ENCODE measurements around the gene GTF2F2.
A peak's percentile ranks its signal among the peaks of the same experiment; 100 is the strongest.

GTF2F2 gene

DNA sequence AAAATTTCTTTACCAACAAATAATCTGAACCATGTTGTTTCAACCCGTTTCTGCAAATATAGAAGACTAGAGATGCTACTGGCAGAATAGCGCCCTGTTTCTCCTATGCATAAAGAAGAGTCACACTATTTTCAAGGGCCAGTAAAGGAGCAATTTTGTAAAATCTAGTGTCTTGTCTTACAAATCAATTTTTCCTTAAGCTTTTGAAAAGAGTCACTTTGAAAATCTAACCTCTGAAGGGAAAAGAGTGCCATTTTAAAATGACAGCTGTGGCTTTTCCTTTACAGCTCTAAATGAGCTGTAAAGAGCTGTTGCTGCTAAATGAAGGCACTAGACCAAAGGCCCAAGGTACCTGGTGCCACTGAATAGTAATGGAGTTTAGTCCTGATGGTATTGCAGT lies 16.9 kb upstream of the GTF2F2 start:
- no peaks in the 10 kb centered on the region for H3K27me3 ChIP-seq (ENCODE audit: low read depth, low read length)
- no peaks in the 10 kb centered on the region for H3K4me1 ChIP-seq (ENCODE audit: control insufficient read depth in 1 of 2, insufficient read depth in 2 of 2, low read length in 2 of 2)
- no peaks in the 10 kb centered on the region for H3K36me3 ChIP-seq (ENCODE audit: control insufficient read depth in 1 of 2, insufficient read depth in 2 of 2, low read length in 2 of 2)
- no peak overlapping the region for H3K27ac ChIP-seq (ENCODE audit: low read length)
- no peak overlapping the region for H3K4me3 ChIP-seq (ENCODE audit: low read depth in 1 of 2, low read length in 2 of 2)
- no peaks in the 10 kb centered on the region for H3K9me3 ChIP-seq (ENCODE audit: control insufficient read depth in 1 of 2, low read length in 2 of 2)

DNA sequence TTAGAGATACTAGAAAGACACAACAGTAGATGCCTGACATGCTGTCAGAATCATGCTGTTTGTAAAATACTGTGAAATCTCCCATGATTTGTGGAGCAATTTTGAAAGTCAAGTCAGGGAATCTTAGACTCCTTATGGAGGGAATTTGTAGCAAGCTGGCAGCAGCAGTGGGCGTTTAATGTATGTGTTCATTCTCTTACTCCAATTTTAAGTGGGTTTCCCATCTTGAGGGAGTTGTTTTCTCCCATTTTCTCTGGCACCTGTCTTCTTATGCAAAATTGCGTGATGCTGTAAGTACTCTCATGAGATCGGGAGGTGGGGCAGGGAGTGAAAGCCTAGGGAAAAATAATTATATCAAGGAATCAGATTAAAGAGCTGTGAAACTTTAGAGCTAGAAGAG lies 16.0 kb upstream of the GTF2F2 start:
- H3K27ac ChIP-seq (ENCODE audit: low read length), result no peak overlapping the region
- H3K27me3 ChIP-seq (ENCODE audit: low read depth, low read length), result no peaks in the 10 kb centered on the region
- H3K9me3 ChIP-seq (ENCODE audit: control insufficient read depth in 1 of 2, low read length in 2 of 2), result no peaks in the 10 kb centered on the region
- no peaks in the 10 kb centered on the region for H3K4me1 ChIP-seq (ENCODE audit: control insufficient read depth in 1 of 2, insufficient read depth in 2 of 2, low read length in 2 of 2)
- H3K36me3 ChIP-seq (ENCODE audit: control insufficient read depth in 1 of 2, insufficient read depth in 2 of 2, low read length in 2 of 2), result no peaks in the 10 kb centered on the region
- no peak overlapping the region for H3K4me3 ChIP-seq (ENCODE audit: low read depth in 1 of 2, low read length in 2 of 2)

DNA sequence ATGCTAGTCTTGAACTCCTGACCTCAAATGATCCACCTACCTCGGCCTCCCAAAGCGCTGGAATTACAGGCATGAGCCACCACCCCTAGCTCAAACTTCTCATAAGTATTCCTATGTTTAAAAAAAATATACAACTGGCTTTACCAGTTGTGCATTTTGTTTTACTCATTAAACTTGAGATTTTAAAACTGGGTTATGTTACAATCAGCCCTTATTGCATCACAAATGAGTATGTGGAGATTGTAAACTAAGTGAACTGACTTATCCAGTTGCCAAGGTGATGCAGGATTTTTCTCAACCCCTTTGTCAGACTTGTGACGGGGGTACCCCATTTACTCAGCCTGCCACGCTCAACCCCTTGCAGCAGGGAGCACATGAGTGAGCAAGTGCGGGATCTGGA lies 14.4 kb upstream of the GTF2F2 start:
- H3K4me3 ChIP-seq (ENCODE audit: low read depth in 1 of 2, low read length in 2 of 2), result no peak overlapping the region
- no peaks in the 10 kb centered on the region for H3K36me3 ChIP-seq (ENCODE audit: control insufficient read depth in 1 of 2, insufficient read depth in 2 of 2, low read length in 2 of 2)
- H3K9me3 ChIP-seq (ENCODE audit: control insufficient read depth in 1 of 2, low read length in 2 of 2), result no peaks in the 10 kb centered on the region
- no peak overlapping the region for H3K27ac ChIP-seq (ENCODE audit: low read length)
- no peaks in the 10 kb centered on the region for H3K4me1 ChIP-seq (ENCODE audit: control insufficient read depth in 1 of 2, insufficient read depth in 2 of 2, low read length in 2 of 2)
- no peaks in the 10 kb centered on the region for H3K27me3 ChIP-seq (ENCODE audit: low read depth, low read length)

DNA sequence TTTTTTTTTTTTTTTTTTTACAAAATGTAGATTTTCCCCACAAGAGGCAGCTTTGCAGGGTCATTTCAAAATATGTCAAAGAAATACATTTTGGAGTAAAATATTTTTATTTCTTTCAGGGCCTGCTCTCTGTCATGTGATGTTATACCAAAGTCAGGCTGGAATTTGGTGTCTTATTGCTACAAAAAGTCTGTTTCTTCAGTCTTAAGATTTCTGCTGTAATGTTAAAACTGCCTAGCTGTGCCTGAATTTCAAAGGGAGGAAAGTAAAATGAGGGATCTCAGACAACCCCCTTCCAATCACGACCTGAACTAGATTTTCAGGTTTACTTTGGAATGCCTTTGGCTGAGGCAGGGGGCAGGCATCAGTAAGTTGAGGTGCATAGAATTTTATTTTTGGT lies 12.8 kb upstream of the GTF2F2 start:
- H3K36me3 ChIP-seq (ENCODE audit: control insufficient read depth in 1 of 2, insufficient read depth in 2 of 2, low read length in 2 of 2), result no peaks in the 10 kb centered on the region
- no peaks in the 10 kb centered on the region for H3K4me1 ChIP-seq (ENCODE audit: control insufficient read depth in 1 of 2, insufficient read depth in 2 of 2, low read length in 2 of 2)
- no peaks in the 10 kb centered on the region for H3K27me3 ChIP-seq (ENCODE audit: low read depth, low read length)
- H3K4me3 ChIP-seq (ENCODE audit: low read depth in 1 of 2, low read length in 2 of 2), result no peak overlapping the region
- H3K27ac ChIP-seq (ENCODE audit: low read length), result no peak overlapping the region
- no peaks in the 10 kb centered on the region for H3K9me3 ChIP-seq (ENCODE audit: control insufficient read depth in 1 of 2, low read length in 2 of 2)

DNA sequence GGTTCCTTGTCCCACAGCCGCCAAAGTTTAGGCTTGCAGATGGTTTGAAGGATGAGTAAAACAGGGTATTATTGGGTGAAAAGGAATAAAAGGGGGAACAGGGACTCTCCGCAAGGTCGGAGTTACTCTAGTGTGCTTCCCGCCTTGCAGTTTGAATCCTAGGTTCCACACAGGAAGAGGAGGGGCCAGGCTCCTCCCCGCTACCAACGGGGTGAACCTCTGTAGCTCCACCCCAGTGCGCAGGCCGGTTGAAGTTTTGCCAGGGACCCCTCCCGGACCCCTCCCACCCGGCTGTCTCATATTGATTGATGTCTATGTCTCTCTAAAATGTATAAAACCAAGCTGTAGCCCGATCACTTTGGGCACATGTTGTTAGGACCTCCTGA lies 11.6 kb upstream of the GTF2F2 start:
- Histone ChIP-seq H3K4me3 (ENCODE audit: low read depth in 1 of 2, low read length in 2 of 2) (no peak overlapping the region), H3K9me3 (ENCODE audit: control insufficient read depth in 1 of 2, low read length in 2 of 2) (no peaks in the 10 kb centered on the region), H3K27ac (ENCODE audit: low read length) (no peak overlapping the region), H3K27me3 (ENCODE audit: low read depth, low read length) (no peaks in the 10 kb centered on the region), H3K36me3 (ENCODE audit: control insufficient read depth in 1 of 2, insufficient read depth in 2 of 2, low read length in 2 of 2) (no peaks in the 10 kb centered on the region), H3K4me1 (ENCODE audit: control insufficient read depth in 1 of 2, insufficient read depth in 2 of 2, low read length in 2 of 2) (no peaks in the 10 kb centered on the region)

DNA sequence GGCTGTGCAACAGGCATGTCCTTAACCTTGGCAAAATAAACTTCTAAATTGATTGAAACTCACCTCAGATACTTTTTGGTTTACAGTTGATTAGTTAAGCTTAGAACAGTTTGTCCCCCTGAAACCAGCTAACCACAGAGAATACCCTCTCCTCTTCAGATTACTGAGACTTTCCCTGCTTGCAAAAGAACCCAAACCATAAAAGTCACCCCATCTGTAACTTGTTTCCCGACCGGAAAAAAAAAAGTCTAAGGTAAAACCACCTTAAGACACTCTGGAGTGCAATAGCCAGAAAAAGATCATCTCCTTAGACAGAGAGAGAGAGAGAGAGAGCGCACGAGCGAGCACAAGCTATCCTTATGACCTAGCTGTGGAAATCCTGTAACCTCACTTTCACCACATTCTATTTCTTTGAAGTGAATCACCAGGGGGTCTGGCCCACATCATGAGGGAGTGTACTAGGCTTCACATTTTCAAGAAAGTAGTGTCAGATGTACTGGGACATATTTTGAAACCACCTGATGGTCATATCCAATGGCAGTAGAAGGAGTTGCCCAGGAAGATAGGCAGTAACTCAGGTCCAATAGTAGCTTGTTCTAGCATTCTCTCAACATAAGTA lies 11.1 kb upstream of the GTF2F2 start:
- Histone ChIP-seq H3K36me3 (ENCODE audit: control insufficient read depth in 1 of 2, insufficient read depth in 2 of 2, low read length in 2 of 2) (no peaks in the 10 kb centered on the region), H3K9me3 (ENCODE audit: control insufficient read depth in 1 of 2, low read length in 2 of 2) (no peaks in the 10 kb centered on the region), H3K4me1 (ENCODE audit: control insufficient read depth in 1 of 2, insufficient read depth in 2 of 2, low read length in 2 of 2) (no peaks in the 10 kb centered on the region), H3K27me3 (ENCODE audit: low read depth, low read length) (no peaks in the 10 kb centered on the region), H3K4me3 (ENCODE audit: low read depth in 1 of 2, low read length in 2 of 2) (no peak overlapping the region), H3K27ac (ENCODE audit: low read length) (no peak overlapping the region)

DNA sequence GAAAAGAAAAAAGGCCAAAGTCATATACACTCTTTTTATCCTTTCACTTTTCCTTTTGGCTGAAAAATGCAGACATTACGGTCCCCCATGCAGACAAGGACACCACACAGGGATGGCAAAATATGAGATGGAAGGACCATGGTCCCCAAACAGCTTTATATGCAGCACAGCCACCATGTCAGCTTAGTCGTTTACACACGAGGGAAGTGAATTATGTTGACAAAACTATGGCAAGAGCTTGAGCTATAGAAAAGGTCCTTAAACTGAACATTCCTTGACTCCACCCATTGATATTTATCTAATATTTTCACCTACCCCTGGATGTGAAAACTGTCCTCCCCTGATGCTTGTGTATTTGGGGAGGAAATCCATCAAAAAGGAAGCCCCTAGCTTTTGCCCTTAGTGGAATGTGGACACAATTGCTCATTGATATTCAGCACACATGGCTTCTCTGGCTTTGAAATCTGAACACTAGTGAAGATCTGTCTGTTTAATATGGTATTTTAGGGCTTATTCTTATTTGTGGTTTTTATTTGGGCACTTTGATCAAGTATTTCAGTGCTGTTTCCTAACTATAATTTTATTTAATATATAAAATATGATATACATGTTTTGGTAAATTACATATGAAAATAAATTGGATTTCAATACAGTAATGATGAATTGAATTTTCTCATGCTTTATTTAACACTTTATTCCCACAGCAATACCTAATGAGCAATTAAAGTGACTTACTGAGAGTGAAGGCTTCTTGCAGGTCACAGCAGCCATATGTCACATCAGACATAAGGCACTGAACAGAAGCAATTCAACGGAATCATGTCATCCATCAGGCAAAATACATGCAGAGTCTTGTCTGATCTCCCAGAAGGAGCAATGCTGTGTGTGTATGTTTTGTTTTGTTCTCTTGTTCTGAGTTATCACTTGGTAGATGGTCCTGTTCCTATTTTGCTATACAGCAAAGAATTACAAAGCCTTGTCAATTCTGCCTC lies 6.8 kb upstream of the GTF2F2 start:
- H3K27me3 ChIP-seq (ENCODE audit: low read depth, low read length), result no peaks in the 10 kb centered on the region
- H3K27ac ChIP-seq (ENCODE audit: low read length), result no peak overlapping the region
- no peaks in the 10 kb centered on the region for H3K4me1 ChIP-seq (ENCODE audit: control insufficient read depth in 1 of 2, insufficient read depth in 2 of 2, low read length in 2 of 2)
- no peaks in the 10 kb centered on the region for H3K9me3 ChIP-seq (ENCODE audit: control insufficient read depth in 1 of 2, low read length in 2 of 2)
- no peak overlapping the region for H3K4me3 ChIP-seq (ENCODE audit: low read depth in 1 of 2, low read length in 2 of 2)
- H3K36me3 ChIP-seq (ENCODE audit: control insufficient read depth in 1 of 2, insufficient read depth in 2 of 2, low read length in 2 of 2), result no peaks in the 10 kb centered on the region

DNA sequence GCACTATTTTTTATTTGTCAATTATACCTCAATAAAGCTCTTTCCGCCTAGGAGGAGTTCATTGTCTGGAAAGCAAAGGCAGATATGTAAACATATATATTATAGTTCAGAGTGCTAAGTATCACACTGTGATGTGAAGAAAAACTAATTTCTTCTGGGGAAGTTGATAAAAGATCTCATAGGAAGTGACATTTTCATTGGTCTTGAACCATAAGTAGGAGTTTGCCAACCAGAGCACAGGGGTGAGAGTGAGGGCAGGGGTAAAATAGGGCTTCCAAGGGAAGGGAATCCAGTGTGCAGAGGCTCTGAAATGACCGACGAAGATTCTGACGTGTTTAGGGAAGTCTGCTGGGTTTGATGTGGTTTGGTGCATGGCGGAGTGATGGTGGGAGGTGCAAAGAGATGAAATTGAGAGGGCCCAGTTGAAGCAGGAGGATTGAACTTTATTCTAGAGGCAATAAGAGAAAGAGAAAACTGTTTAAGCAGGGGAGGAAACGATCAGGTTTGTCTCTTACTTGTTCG lies 780 bp upstream of the GTF2F2 start:
- Histone ChIP-seq H3K4me3 (ENCODE audit: low read depth in 1 of 2, low read length in 2 of 2) (peak overlapping the region; percentile 69 to 98), H3K4me1 (ENCODE audit: control insufficient read depth in 1 of 2, insufficient read depth in 2 of 2, low read length in 2 of 2) (peaks cover 7 to 24% of the 10 kb centered on the region in 2 donors), H3K36me3 (ENCODE audit: control insufficient read depth in 1 of 2, insufficient read depth in 2 of 2, low read length in 2 of 2) (peaks cover 0 to 4% of the 10 kb centered on the region in 2 donors), H3K27ac (ENCODE audit: low read length) (peak overlapping the region; percentile 95), H3K27me3 (ENCODE audit: low read depth, low read length) (no peaks in the 10 kb centered on the region), H3K9me3 (ENCODE audit: control insufficient read depth in 1 of 2, low read length in 2 of 2) (no peaks in the 10 kb centered on the region)

DNA sequence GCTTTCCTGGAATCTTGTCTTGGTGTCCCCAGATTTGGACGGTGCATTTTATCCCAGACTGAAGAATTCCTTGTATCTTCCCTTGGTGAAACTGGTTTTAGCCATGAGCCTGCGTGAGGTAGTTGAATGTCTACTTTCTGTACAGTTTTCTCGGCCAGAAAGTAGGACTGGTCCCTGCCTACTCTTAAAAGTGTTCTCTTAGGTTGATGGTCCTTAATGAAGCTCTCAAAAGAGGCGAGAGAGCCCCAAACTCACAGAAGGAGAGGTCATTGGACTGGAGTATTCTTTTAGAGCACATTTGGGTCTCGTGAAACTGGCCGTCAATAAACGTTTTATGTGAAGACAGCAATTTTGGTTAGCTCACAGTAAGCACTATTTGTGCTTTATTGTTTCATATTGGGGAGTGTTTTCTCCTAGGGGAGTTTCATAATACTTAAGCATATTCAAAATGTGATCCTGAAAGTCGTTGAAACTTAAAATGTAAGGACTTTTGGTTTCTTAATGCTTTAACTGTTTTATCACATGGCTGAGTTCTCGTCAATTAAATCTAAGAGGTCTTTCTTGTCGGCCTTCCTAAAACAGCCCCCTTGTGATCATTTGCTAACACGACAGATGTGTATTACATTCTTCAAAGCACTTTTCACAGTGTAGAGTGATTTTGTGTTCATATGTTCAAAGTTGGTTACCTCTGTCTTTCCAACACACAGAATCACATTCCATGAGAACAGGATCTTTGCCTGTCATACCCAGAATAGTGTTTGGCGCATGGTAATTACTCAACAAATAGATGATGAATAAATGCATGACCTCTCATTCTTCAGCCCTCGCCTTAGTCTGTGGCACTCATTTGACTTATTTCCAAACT lies 889 bp downstream of the GTF2F2 start:
- no peaks in the 10 kb centered on the region for H3K27me3 ChIP-seq (ENCODE audit: low read depth, low read length)
- H3K36me3 ChIP-seq (ENCODE audit: control insufficient read depth in 1 of 2, insufficient read depth in 2 of 2, low read length in 2 of 2), result peaks cover 0 to 4% of the 10 kb centered on the region in 2 donors
- H3K4me3 ChIP-seq (ENCODE audit: low read depth in 1 of 2, low read length in 2 of 2), result peak overlapping the region; percentile 69 to 98
- H3K9me3 ChIP-seq (ENCODE audit: control insufficient read depth in 1 of 2, low read length in 2 of 2), result no peaks in the 10 kb centered on the region
- H3K4me1 ChIP-seq (ENCODE audit: control insufficient read depth in 1 of 2, insufficient read depth in 2 of 2, low read length in 2 of 2), result peaks cover 7 to 24% of the 10 kb centered on the region in 2 donors
- H3K27ac ChIP-seq (ENCODE audit: low read length), result peak overlapping the region; percentile 95

DNA sequence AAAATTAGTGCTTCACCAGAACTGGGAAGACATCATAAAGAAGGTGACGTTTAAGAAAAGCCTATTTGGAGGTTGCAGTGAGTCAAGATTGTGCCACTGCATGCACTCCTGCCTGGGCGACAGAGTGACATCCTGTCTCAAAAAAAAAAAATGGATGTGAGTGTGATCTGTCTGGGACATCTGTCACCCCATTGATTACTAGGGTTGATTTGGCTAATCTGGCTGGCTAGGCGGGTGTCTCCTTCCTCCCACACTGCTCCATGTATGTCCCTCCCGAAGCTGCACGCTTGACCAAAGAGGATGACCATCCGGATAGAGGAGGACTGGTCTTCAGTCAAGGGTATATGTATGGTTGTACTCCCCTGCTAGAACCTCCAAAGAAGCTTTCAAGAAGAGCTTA lies 2.6 kb downstream of the GTF2F2 start:
- Histone ChIP-seq H3K9me3 (ENCODE audit: control insufficient read depth in 1 of 2, low read length in 2 of 2) (no peaks in the 10 kb centered on the region), H3K4me1 (ENCODE audit: control insufficient read depth in 1 of 2, insufficient read depth in 2 of 2, low read length in 2 of 2) (peaks cover 7 to 24% of the 10 kb centered on the region in 2 donors), H3K36me3 (ENCODE audit: control insufficient read depth in 1 of 2, insufficient read depth in 2 of 2, low read length in 2 of 2) (peaks cover 0 to 4% of the 10 kb centered on the region in 2 donors), H3K4me3 (ENCODE audit: low read depth in 1 of 2, low read length in 2 of 2) (no peak overlapping the region), H3K27ac (ENCODE audit: low read length) (no peak overlapping the region), H3K27me3 (ENCODE audit: low read depth, low read length) (no peaks in the 10 kb centered on the region)
